ENCODE results near the gene CCDC57.

DNA sequence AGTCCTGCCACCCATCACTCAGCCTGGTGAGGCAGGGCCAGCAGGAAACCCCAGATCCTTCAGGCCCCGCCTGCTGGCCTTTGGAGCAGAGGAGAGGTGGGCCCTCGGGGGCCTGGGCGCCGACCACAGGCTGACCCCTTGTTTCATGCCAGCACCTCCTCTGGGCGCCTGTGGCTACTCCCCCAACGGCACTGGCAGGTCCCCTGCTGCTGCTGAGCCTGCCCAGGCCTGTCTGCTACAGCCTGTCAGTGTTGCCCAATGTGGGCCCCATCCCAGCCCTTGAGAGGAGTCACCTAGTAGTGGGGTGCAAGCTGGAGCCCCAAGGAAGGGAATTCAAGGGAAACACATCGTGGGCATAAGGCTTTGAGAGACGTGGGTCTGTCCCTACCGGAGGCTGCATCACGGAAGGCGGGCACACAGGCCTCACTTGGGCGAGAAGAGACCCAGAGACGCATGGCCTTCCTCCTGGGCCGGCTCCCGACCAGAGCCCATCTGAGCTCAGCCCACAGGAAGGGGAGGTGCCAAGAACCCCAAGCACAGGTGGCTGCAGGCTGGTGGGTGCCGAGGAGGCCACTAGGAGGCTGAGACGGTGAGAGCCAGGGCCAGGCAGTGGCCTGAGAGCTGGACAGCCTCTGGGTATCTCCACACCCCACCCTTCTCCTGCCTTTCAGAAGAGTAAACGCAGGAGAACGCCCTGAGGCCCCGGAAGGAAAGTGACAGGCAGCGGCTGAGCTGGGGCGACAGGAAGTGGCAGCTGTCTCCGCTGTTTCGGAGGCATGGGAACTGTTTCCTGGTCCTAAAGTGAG is 106.6 kb downstream of the CCDC57 start:
- TF ChIP-seq CTCF (IDR thresholded peaks at IDR 0.05; ENCODE audit: low read depth, low read length) (peak; percentile 41), EZH2phosphoT487 (IDR thresholded peaks at IDR 0.05; ENCODE audit: low read depth) (no peak)

Data from OCI-LY3 (cell line).